GM12878 (cell line): ENCODE results near the gene MAPK8IP3. TPM values are rescaled to one million over a fixed set of nuclear protein-coding genes. Genes with fewer than 3 reads are reported as not detected.

Source experiments
- EED ChIP-seq: sonication (generic); IDR thresholded peaks from 2 replicates; pipeline ENCODE4 v1.6.1; 2016; ENCODE audit warnings: antibody characterized with exemption, low read depth
- EP300 ChIP-seq, 2 experiments: fragments of 150-350 bp in 1 of 2; IDR thresholded peaks; 2 replicates each; pipeline ENCODE4 v1.6.1; 2011 to 2012; ENCODE audit warnings: low read depth in 2 of 2, low read length in 2 of 2, borderline replicate concordance in 1 of 2, improper control_type of control experiment in 1 of 2, inconsistent platforms in 1 of 2; ENCODE audit not compliant: control insufficient read depth in 1 of 2
- LARP7 ChIP-seq: fragments of 450-650 bp; IDR thresholded peaks from 2 replicates; pipeline ENCODE4 v1.6.1; 2017; ENCODE audit warnings: mild to moderate bottlenecking
- MTA2 ChIP-seq: fragments of 450-650 bp; IDR thresholded peaks from 2 replicates; pipeline ENCODE4 v1.6.1; 2016; ENCODE audit warnings: low read depth, mild to moderate bottlenecking, moderate library complexity
- RELA ChIP-seq: fragments of 450-650 bp; IDR thresholded peaks from 2 replicates; pipeline ENCODE4 v1.8.0; 2014; ENCODE audit warnings: borderline replicate concordance; ENCODE audit not compliant: partially characterized antibody
- REST ChIP-seq: IDR thresholded peaks from 2 replicates; pipeline ENCODE4 v1.6.1; 2012; ENCODE audit warnings: mild to moderate bottlenecking, low read depth, low read length
- SMAD5 ChIP-seq: IDR thresholded peaks from 2 replicates; pipeline ENCODE4 v1.6.1; 2016; ENCODE audit warnings: antibody characterized with exemption, low read depth
- USF1 ChIP-seq: IDR thresholded peaks from 2 replicates; pipeline ENCODE4 v1.6.1; 2011; ENCODE audit warnings: borderline replicate concordance, low read depth, mild to moderate bottlenecking, moderate library complexity, mixed read lengths, low read length; ENCODE audit not compliant: insufficient read depth; ENCODE audit errors: extremely low read length
- ZBED1 ChIP-seq: IDR thresholded peaks from 2 replicates; pipeline ENCODE4 v1.6.1; 2016; ENCODE audit warnings: borderline replicate concordance
- ZNF384 ChIP-seq: IDR thresholded peaks from 2 replicates; pipeline ENCODE4 v1.6.1; 2012; ENCODE audit warnings: low read depth, mild to moderate bottlenecking, low read length, improper control_type of control experiment, borderline replicate concordance
- polyA plus RNA-seq, 11 experiments: library from polyadenylated mRNA; depleted of rRNA in 4 of 11; unstranded in 6 of 11; stranded (reverse) in 5 of 11; fragments of >200 nt; fragmentation: Nextera tagmentation in 4 of 11; fragmentation: Illumina TruSeq in 1 of 11; extraction: Ambion mirVana in 4 of 11; extraction: Trizol in 1 of 11; gene quantifications; 1 replicate in 1 of 11; 2 replicates in 10 of 11; pipeline versions ENCODE4 v1.2.1 to v1.2.3, GENCODE V29; 2011 to 2016; ENCODE audit warnings: inconsistent platforms in 2 of 11, missing spikeins in 2 of 11, low read depth in 1 of 11
- total RNA-seq, 4 experiments: library from RNA; depleted of rRNA in 3 of 4; stranded (reverse); fragments of >200 nt in 3 of 4; fragmentation: Illumina TruSeq in 1 of 4; extraction: Trizol in 1 of 4; gene quantifications; 2 replicates each; pipeline versions ENCODE4 v1.2.1 to v1.2.3, GENCODE V29; 2013 to 2021

MAPK8IP3 gene
- total and polyA plus RNA-seq, 10 of the 15 experiments (the other 5 are each of a cell fraction or from before 2014, with no cell fraction given): 0.06 to 67.9 (median 18.2) TPM

DNA sequence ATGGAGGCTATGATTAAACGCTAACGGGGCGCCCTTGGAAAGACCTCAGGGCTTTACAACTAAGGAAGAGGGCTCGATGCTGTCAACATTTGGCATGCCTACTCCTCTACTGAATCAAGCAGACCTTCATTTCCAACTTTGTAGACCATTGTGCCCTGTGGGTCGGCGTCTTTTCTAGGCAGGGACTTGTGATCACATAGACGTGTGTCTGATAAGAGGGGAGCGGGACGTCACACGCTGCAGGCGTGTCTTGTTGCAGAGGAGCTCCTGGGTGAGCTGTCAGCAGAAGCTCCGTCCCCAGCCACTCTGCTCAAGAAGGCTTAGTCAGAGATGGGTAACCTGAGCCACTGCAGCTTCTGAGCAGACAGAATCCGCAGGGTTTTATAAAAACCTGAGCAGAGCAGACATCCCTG, 2.8 kb downstream of the MAPK8IP3 start (continued):
- TF ChIP-seq REST: no peak
- no peak for TF ChIP-seq EED
- TF ChIP-seq USF1: no peak
- TF ChIP-seq LARP7: no peak
- no peak for TF ChIP-seq SMAD5
- TF ChIP-seq MTA2: no peak
- TF ChIP-seq EP300 (IDR thresholded peaks at IDR 0.05; ENCODE audit: borderline replicate concordance in 1 of 2, control insufficient read depth in 1 of 2, low read depth in 2 of 2, low read length in 2 of 2): no peak
- no peak for TF ChIP-seq ZBED1
- no peak for TF ChIP-seq RELA
- TF ChIP-seq ZNF384: no peak
